BJ (cell line): ENCODE results near the gene USHBP1. TPM values are rescaled to one million over a fixed set of nuclear protein-coding genes. Genes with fewer than 3 reads are reported as not detected.
"Not testable (repeated sequence)": the region's sequence is repeated elsewhere in the genome, so short reads cannot be mapped to it uniquely, and the experiment has no call there.

Experiments
- CTCF ChIA-PET: fragments of 350-600 bp; formaldehyde crosslinking; extraction: SDS; loops from one replicate; lab custom pipeline; 2021; ENCODE audit warnings: antibody characterized with exemption, inconsistent platforms; lab: Yijun Ruan, JAX
- POLR2A ChIA-PET: fragments of 300-600 bp; sonication (Branson Sonifier 250); formaldehyde crosslinking; extraction: SDS; loops from one replicate; lab custom pipeline; 2021; ENCODE audit warnings: antibody characterized with exemption; lab: Charles Lee
- DNase-seq: peaks from one replicate; pipeline ENCODE4 v3.0.0-alpha.2; 2011; ENCODE audit warnings: low read depth
- H3K27me3 ChIP-seq: 2 replicates; pipeline ENCODE4 v1.6.0; 2011; ENCODE audit warnings: low read length; ENCODE audit not compliant: control insufficient read depth, insufficient read depth
- H3K36me3 ChIP-seq: 2 replicates; pipeline ENCODE4 v1.5.1; 2011; ENCODE audit warnings: low read length; ENCODE audit not compliant: control insufficient read depth, insufficient read depth
- H3K4me3 ChIP-seq: 2 replicates; pipeline ENCODE4 v1.5.1; 2011; ENCODE audit warnings: low read depth, mild to moderate bottlenecking, control low read depth, low read length
- CTCF ChIP-seq: IDR thresholded peaks from 2 replicates; pipeline ENCODE4 v1.5.1; 2011; ENCODE audit warnings: low read depth, mild to moderate bottlenecking, control low read depth, inconsistent platforms, low read length, moderate library complexity; ENCODE audit not compliant: insufficient read depth
- polyA plus RNA-seq: library from polyadenylated mRNA; depleted of rRNA; stranded (reverse); fragments of >200 nt; gene quantifications from 2 replicates; pipeline ENCODE4 v1.2.3, GENCODE V29; 2011

USHBP1 gene
- polyA plus RNA-seq, 1 experiment: not detected

- Histone ChIP-seq H3K36me3 (peaks cover 6% of the 10 kb centered on the region), H3K4me3 (no peak overlapping the region), H3K27me3 (no peaks in the 10 kb centered on the region)
- no peak for TF ChIP-seq CTCF
- CTCF ChIA-PET: interaction anchor here (1.3 to 1.6 kb wide), 2 partner anchors 13 to 90 kb away, joined by 4 to 5 read pairs; no protein-coding TSS in a partner anchor
- POLR2A ChIA-PET: no interaction called here
- no peak for DNase-seq
These were observed 31.7 kb upstream of the USHBP1 start for GRCh38 chr19:17296273-17296672.

- POLR2A ChIA-PET, H3K27me3 ChIP-seq, DNase-seq, H3K4me3 ChIP-seq, H3K36me3 ChIP-seq: not testable (repeated sequence)
- CTCF ChIA-PET: interaction anchor here (1.3 to 5.3 kb wide), 3 partner anchors 8 to 91 kb away, joined by 4 to 52 read pairs (median 5); partner anchors contain the start of genes ABHD8 and MRPL34
These were observed 31.0 kb upstream of the USHBP1 start for GRCh38 chr19:17295551-17295950.

GRCh38 chr19:17294051-17294891 is 29.7 kb upstream of the USHBP1 start:
- Histone ChIP-seq H3K27me3 (no peaks in the 10 kb centered on the region), H3K4me3 (no peak overlapping the region), H3K36me3 (peaks cover 6% of the 10 kb centered on the region)
- no peak for TF ChIP-seq CTCF
- no peak for DNase-seq
- CTCF ChIA-PET: interaction anchor here (0.5 to 5.3 kb wide), 2 partner anchors 9 to 45 kb away, joined by 3 to 52 read pairs; partner anchors contain the start of genes ABHD8 and MRPL34
- POLR2A ChIA-PET: no interaction called here

- Histone ChIP-seq H3K36me3 (peaks cover 4% of the 10 kb centered on the region), H3K4me3 (no peak overlapping the region), H3K27me3 (no peaks in the 10 kb centered on the region)
- TF ChIP-seq CTCF: no peak
- no peak for DNase-seq
- ChIA-PET POLR2A (no interaction called here), CTCF (interaction anchor here (1.0 to 5.3 kb wide), 5 partner anchors 10 to 566 kb away, joined by 3 to 52 read pairs (median 24); partner anchors contain the start of genes ABHD8, ANKLE1, MRPL34 and RPL18A)
These were observed 29.1 kb upstream of the USHBP1 start for GRCh38 chr19:17293605-17294004.

GRCh38 chr19:17292301-17293074 is 27.9 kb upstream of the USHBP1 start:
- peak overlapping the region; percentile 58 for H3K4me3 ChIP-seq
- POLR2A ChIA-PET: no interaction called here
- no peaks in the 10 kb centered on the region for H3K27me3 ChIP-seq
- TF ChIP-seq CTCF: peak; percentile 80
- H3K36me3 ChIP-seq: peaks cover 4% of the 10 kb centered on the region
- CTCF ChIA-PET: interaction anchor here (0.6 to 5.3 kb wide), 13 partner anchors 10 to 801 kb away, joined by 3 to 52 read pairs (median 3); partner anchors contain the start of genes ABHD8, ANKLE1, MRPL34 and RPL18A
- peak; percentile 39 for DNase-seq
